HG03520 (cell line): ENCODE results near the gene SIRT5.
A peak's percentile ranks its signal among the peaks of the same experiment; 100 is the strongest.

Experiments
- ATAC-seq: cut with Tn5 transposase; IDR thresholded peaks from one replicate; pipeline ENCODE4 v1.9.1; 2021; ENCODE audit warnings: mild to moderate bottlenecking, moderate library complexity; ENCODE audit not compliant: unreplicated experiment

Gene SIRT5

GRCh38 chr6:13574571-13575376, at the start of gene SIRT5:
TSS of gene SIRT5 (plus strand) at chr6:13574601. CDS start at chr6:13584111, 9,510 bp downstream.
- peak; percentile 73 for ATAC-seq

GRCh38 chr6:13524801-13525508, 49.4 kb upstream of the SIRT5 start:
- no peak for ATAC-seq

GRCh38 chr6:13526357-13526726, 48.1 kb upstream of the SIRT5 start:
- ATAC-seq = no peak

- peak; percentile 74 for ATAC-seq
Observed at GRCh38 chr6:13526727-13527670, 47.4 kb upstream of the SIRT5 start.

GRCh38 chr6:13527671-13528056, 46.7 kb upstream of the SIRT5 start:
- no peak for ATAC-seq

- no peak for ATAC-seq
Observed at GRCh38 chr6:13528232-13528631, 46.2 kb upstream of the SIRT5 start.

- ATAC-seq = no peak
Observed at GRCh38 chr6:13528777-13529343, 45.5 kb upstream of the SIRT5 start.

- no peak for ATAC-seq
Observed at GRCh38 chr6:13531956-13532355, 42.4 kb upstream of the SIRT5 start.

- no peak for ATAC-seq
Observed at GRCh38 chr6:13534536-13534935, 39.9 kb upstream of the SIRT5 start.

- no peak for ATAC-seq
Observed at GRCh38 chr6:13535306-13535705, 39.1 kb upstream of the SIRT5 start.

- ATAC-seq = no peak
Observed at GRCh38 chr6:13536796-13537526, 37.4 kb upstream of the SIRT5 start.

- no peak for ATAC-seq
Observed at GRCh38 chr6:13537527-13537897, 36.9 kb upstream of the SIRT5 start.

- ATAC-seq = no peak
Observed at GRCh38 chr6:13538084-13538483, 36.3 kb upstream of the SIRT5 start.

- no peak for ATAC-seq
Observed at GRCh38 chr6:13538600-13538999, 35.8 kb upstream of the SIRT5 start.

GRCh38 chr6:13539572-13539971, 34.8 kb upstream of the SIRT5 start:
- no peak for ATAC-seq

GRCh38 chr6:13541496-13541895, 32.9 kb upstream of the SIRT5 start:
- no peak for ATAC-seq

GRCh38 chr6:13544454-13545186, 29.8 kb upstream of the SIRT5 start:
- no peak for ATAC-seq

- ATAC-seq = no peak
Observed at GRCh38 chr6:13545885-13546284, 28.5 kb upstream of the SIRT5 start.

- no peak for ATAC-seq
Observed at GRCh38 chr6:13548500-13549210, 25.7 kb upstream of the SIRT5 start.
